Measurements from ENCODE around the gene PTCD2.

Gene PTCD2

DNA sequence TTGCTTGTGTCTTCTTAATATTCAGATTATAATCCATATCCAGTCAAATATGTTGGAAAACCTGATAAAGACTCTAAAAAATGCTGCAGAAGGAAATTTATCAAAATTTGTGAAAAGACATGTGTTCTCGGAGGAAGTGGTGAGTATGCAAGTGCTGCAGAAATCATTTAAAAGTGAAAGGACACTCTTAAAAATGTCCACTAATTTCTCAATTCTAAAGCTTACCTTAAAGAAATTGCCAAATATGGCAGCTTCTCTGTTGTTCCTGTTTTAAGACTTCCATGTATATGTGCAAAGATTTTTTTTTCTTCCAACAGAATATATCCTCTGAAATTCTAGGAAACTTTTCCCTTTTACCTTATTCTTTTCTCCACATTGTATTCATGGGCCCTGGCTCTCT, 32.4 kb downstream of the PTCD2 start:
- DNase-seq: no peak

DNA sequence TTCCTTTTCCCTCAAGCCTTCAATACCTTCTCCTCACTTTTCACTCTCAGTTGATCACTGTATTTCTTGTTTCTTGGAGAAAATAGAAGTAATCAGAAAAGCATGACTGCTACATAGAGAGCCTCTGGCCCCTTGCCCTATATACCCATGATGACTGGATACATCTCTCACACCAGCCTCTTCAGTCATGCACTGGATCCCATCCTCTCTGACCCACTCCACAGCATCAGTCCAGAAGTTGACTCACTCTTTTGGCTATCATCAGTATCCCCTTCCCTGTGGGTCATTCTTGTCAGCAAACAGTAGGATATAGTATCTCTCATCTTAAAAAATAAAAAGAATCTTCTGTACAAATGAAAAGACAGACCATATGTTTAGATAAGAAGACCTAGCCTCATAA, 32.9 kb downstream of the PTCD2 start:
- DNase-seq: no peak

DNA sequence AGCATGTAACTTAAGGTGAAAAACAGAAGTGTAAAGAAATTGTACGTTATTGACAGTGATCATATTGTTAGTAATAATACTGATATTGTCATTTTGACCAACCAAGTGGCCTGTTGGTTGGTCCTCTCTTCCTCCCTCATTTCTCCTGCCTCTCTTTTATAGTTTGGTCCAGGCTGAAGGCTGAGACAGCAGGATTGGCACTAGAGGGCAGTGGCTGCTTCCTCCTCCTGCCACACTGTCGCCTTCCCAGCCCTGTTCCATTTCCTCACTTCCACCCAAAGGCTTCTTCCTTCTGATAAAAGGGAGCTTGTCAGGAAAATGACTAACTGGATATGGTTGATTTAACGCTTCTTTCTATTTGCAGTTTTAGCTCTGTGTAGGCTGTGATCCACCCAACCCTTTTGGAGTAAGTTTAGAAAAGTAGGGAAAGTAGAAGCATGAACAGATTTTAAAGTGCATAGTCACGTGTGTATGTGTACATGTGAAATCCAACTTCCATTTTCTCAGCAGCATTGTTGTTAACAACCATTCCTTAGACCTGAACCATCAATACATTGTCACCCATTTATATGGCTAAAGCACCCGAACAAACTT, 35.6 kb downstream of the PTCD2 start:
- DNase-seq: no peak

DNA sequence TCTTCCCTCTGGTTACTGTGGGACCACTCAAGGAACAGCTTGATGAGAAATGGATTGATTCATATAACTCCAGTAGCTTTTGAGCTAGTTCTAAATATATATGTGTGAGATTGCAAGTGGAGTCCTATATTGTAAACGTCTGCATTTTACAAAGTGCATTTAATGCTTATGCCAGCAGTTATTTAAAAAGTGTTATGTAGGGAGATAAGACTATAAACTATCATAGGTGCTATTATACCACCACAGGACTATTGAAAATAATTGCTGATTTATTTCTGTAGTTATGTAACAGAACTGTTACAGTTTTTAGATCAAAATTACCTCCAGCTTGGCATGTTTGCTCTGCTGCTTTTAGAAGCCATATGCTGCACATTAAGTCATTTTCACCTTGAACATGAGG, 36.2 kb downstream of the PTCD2 start:
- no peak for DNase-seq

DNA sequence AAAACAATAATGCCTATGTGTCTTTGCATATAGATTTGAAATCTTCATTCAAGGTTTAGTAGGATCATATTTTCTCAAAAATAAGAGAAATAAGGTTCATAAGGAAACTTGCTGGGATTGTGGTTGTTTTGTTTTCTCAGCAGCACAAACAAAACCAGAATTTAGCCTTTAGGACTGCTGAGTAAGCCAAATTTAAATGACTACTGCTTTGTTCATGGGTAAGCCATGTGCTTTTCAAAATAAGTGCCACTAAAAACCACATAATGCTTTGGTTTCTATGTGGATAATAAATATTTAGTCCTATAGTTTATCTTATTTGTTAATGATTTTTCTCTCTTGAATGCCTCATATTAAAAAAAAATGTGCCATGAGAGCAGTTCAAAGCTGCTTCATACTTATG, 38.8 kb downstream of the PTCD2 start:
- DNase-seq: no peak

DNA sequence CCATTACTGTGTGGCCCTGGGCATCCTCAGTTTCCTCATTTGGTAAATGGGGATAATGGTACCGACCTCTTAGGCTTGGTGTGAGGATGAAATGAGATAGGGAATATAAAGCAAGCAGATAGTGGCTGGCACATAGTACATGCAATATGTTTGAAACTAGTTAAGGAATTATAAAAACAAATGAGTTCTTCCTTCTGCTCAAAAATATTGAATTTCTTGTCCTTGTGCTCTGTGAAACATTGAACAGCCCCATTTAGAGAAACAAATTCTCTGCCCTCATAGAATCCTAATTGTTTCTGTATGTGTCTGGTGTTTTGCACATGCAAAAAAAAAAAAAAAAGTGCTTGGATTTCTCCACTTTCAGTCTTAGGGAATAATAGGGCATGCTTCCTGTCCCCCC, 39.7 kb downstream of the PTCD2 start:
- DNase-seq: no peak

DNA sequence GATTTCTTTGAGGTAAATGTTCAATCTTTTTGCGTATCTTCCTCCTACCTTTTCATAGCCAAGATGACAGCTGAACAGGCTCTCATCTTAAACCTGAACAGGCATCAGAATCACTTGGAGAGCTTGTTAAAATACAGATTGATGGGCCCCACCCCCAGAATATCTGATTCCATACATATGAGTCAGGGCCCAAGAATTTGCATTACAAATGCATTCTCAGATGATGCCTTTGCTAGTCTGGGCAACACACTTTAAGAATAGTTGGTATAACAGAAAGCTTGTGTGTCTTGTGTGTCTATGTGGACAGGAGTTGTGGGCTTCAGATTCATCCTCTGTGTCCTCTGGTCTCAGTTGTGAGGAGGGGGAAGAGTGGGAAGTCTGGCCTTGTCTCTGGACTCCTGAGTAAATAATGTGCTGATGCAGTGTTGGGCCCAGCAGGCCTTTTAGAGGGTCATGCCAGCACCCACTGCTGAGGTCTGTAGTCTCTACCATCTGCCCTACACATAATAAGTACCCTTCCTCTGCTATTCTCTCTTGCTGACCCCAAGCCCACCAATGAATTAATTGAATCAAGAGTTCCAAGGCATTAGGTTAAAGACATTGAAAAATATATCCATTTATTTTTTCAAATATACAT, 43.1 kb downstream of the PTCD2 start:
- no peak for DNase-seq

DNA sequence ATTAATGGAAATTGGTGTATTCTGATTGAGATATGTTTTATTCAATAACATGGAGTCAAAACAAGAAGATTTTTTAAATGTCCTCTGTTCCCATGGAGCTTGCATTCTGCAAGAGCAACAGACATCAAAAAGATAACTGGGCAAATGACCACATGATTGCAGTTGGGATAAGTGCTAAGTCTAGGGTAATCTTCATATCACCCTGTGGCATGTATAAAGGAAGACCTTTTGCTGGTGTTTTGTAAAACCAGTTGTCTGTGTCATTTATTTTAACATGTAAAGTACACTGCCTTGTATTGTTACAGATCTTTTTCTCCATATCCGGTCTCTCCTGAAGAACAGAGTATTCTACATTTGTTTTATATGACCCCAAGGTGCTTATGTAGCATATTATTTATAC, 44.0 kb downstream of the PTCD2 start:
- DNase-seq: no peak

DNA sequence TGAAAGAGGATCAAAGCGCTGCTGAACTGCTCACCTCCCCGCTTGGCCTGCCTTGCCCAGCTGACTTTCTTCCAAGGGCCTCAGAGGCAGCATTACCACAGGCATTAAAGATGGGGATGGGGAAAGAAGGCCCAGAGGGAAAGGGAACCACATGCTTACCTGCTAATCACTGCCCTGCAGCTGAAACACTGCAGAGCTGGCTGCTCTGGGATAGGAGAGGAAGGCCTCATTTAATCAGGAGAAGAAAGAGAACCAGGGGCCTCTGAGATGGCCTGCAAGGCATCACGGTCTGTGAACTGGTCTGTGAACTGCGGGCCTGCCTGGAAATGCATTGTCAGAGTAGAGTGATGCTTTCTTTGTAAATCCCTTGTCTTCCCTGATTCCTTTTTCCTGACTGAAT, 44.8 kb downstream of the PTCD2 start:
- no peak for DNase-seq

DNA sequence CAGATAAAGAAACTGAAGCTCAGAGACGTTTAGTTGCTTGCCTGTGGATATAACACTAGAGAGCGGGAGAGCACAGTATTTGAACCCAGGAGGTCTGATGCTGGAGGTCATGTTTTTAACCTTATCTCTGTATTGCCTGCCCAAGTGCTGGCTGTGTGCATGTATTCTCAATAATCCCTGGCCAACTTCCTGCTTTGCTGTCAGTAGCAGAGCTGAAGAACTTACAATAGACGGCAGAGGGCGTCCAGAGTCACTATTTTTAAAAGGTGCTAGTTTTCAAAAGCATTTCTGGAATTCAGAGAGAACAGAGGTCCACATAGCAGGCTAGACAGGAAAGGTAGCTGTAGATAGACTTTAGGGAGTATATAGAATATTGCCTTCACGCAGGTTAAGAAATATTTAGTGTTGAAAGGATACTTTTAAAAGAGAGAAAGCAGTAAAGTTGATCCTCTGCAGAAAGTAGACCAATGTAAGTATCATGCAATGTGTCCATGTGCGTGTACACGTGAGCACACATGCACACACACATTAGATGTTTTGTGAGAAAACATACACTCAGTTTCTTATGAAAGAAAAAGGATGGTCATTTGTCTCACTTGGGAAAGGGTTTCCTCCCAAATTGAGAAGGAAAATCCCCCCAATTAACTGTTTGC, 46.3 kb downstream of the PTCD2 start:
- DNase-seq: no peak

DNA sequence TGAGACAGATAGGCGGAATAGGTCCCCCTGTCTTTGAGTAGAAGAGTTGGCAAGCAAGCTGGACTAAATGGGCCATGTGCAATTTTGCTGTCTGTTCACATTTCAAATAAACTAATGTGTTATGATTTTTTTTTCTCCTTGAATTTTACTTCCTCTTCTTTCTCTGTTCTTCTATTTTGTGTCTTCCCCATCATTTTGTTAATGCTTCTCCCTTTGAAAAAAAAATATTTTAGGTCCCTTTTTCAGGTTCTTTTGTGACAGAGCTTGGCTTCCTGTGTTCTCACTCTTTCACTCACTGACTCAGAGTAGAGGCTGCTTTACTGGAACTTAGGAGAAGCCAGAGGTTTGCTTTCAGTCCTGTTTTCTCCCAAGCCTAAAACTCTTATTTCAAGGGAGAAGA, 48.1 kb downstream of the PTCD2 start:
- no peak for DNase-seq

DNA sequence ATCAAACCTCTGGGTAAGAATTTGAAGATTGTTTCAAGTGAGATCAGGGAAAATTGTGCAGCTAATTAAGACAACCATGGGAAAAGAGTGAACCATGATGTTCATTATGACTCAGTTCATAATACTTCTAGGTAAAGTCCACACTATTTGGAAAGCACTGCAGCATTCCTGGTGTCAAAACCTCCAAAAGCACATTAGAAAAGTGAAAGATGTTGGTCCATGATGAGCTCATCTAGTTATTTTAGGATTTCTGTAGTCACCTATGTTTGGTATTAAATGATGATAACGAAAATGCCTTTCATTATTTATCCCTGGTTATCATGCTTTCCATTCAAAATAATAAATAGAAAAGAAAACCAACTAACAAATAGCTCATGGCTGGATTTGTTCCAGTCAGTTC, 49.1 kb downstream of the PTCD2 start:
- DNase-seq: no peak

DNA sequence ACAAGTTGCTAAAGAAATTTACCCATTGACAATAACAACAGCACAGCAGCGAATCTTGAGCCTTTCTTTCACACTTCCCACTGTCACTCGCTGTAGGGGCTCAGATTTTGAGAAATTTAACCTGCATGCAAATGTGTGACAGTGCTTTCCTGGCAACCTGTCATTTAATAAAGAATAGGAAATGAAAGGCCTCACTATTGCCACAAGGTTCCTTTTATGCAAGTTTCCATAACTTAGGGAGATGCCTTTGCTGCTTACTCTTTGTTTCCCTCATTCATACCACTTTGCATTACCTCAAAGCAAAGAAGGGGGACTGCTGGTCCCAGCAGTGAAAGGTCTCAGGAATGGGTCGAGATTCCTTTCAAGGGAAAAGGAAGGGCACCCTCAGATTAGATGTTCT, 49.5 kb downstream of the PTCD2 start:
- no peak for DNase-seq

DNA sequence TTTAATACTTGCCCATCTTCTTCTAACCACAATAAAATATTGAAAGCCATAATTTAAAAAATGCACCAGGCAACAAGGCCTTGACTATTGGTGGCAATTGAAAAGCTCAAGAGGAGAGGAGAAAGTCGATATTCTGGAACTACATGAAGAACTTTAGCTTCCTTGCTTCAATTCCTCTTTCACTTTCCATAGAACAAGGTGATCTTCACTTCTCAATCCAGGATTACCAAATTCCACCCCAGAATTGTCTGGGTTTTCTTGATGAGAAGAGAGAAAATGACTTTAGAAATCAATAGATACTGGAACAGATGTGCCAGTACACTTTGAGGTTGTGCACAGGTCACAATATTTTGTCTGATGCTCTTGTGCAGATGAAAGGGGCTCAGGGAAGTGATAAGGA, 52.2 kb downstream of the PTCD2 start:
- DNase-seq: no peak

DNA sequence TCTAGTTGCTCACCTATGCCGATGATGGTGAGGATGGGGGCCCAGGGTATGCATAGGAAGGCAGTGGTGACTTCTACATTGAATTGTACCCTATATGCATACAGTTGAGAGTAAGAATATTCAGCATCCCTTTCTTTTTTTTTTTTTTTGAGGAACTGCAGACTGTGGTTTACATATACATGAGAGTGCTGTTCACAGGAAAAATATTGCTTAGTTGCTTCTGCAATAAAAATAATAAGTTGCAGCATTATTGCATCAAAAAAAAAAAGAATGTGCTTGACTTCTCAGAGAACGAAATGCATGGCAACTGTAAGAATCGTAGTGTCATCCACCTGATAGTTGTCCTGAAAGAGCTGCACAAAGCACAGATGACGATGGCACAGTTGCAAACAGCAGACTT, 52.8 kb downstream of the PTCD2 start:
- DNase-seq: no peak

DNA sequence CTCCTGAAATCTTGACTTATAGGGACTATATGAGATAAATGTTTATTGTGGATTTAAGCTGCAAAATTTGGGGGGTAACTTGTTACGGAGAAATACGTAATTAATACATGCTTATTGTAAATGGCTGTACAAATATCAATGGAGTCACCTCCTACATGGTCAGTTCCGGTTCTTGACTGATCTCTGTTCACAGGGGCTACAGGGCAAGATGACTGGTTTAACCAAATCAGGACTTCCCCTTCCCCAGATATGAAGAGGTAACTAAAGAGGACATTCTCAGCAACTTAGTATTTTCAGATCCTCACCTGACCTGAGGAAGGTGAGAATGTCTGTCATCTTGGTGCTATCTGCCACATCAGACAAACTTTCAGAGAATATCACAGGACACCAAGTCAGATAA, 54.7 kb downstream of the PTCD2 start:
- DNase-seq: no peak

DNA sequence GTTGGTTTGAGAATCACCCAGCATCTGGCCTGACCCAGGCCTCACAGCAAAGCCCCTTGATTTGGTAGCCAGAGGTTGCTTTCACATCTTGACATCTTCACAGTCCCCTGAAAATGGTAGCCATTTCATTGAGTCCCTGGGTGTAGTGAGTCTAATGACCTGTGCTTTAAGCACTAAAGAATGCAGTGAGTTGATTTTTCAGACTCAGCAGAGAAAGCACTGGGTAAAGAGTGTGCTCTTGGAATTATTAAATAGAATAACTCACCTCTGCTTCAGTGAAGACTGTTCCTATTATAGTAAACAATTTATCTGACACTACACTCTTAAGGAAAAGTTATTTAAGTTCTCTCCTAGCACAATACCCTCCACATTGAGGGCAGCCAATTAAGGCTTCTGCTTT, 56.2 kb downstream of the PTCD2 start:
- DNase-seq: no peak

DNA sequence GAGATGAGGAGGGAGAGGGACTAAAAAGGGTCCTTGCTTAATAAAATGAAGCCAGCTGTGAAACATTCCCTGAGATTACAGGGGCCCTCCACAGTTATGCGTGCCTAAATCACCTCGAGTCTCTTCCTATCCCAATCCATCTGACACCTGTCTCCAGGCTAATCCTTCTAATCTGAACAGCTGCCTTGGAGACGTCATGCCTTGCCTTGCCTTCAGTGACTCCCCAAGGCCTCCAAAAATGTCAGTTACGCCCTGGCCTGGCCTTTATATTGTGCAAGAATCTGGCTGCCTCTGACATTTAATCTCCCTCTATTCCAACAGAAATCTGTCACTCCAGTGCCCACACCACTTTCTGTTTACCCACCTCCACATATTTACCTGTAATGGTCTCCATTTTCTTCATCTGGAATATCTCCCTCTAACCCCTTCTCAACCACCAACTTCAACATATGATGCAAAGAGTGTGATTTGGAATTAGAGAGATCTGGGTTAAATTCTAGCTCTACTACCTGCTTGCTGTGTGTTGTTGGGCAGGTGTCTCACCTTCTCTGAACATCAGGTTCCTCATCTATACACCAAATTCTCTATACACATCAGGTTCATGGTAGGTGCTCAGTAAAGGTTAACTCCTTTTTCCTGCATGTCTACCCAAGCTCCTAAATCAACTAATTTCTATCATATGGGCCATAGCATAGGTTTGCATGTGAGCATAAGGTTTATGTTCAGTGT, 57.9 kb downstream of the PTCD2 start:
- DNase-seq: no peak

DNA sequence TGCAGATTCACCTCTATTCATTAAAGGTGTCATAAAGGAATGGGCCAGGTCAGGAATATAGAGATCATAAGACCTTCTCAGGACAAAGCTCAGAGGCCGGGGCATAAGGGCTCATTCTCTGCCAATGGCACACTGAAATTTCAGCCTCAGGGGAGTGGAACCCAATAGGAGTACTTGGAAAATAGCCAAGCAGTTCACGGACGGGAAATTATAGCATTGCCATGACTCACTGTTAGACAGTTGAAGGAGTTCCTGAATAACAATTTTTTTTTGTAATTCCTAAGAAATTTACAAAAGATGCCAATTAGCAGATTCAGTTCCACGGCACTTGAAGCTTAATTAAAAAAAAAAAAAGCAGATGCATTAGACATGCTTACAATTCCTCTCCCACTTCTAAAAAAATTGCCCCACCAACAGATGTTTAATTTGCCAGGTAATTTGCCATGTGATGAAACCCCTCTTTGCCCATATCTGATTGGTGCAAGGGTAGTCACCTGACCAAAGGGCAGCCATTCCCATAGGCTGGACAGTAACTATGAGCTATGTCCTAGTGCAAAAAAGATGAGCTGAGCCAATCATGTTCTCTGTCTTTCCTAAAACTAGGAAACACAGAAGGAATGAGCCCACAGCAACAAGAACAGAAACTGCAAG, 58.6 kb downstream of the PTCD2 start:
- DNase-seq: peak; percentile 44

DNA sequence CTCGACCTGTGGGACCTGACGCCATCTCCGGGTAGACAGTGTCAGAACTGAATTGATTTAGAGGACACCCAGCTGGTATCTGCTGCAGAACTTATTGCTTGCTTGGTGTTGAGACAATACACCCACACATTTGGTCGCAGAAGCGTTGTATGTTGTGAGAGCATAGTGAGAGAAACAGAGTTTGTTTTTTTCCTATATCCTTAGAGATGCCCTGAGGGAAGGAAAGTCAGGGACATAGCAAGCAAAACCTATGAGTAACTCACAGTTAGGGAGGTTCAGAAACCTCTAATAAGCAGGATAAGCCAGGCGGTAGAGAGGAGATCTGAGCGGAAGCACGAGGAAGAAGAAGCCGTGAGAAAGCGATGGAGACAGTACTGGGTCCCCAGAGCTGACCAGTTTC, 59.8 kb downstream of the PTCD2 start:
- DNase-seq: no peak

DNA sequence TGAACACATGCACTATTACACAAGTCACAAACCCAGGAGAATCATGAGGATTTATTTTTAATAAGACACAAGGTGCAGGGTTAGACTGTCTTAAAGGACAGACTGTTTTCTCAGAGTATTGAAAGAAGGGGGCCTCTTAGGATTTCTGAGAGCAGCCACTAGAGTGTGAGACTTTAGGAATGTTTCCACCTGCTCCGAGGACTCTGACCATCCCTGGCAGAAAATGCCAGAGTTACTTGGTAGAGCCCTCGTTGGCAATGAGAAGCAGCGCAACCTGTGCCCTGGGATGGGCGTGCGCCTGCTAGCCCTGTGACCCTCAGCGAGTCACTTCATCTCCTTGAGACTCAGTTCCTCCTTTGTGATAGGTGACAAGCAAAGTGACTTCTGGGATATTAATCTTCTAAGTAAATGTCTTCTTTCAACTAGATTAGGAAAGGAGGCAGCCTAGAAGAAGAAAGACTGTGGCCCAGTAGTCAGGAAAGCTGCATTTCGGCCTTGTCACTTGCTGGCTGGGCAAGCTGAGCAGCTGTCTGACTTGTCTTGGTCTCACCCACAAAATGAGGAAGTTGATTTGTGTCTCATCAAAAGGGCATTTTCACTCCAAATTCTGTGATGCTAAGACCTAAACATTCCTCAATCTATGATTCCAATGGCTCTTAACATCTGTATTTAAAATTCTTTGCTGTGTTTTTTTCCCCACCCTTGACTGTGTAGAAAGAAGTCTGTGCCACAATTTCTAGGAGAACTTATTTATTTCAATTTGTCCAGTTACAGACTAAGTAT, 60.5 kb downstream of the PTCD2 start:
- no peak for DNase-seq

DNA sequence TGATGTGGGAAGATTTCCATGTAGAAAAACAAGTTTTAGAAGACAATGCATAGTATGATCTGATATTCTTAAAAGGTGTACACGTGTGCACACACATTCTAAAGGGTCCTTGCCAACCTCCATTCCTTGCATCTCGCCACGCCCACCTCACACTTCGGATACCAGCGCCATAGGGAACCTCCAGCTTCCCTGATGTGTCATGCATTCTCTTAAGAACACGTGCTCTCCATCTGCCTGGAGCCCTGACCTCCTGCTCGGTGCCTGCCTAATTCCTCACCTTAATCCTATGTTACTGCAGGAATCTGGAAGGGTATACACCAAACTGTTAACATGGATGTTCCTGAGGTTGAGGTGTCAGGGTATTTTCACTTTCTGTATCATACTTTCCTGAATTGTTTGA, 63.1 kb downstream of the PTCD2 start:
- no peak for DNase-seq

DNA sequence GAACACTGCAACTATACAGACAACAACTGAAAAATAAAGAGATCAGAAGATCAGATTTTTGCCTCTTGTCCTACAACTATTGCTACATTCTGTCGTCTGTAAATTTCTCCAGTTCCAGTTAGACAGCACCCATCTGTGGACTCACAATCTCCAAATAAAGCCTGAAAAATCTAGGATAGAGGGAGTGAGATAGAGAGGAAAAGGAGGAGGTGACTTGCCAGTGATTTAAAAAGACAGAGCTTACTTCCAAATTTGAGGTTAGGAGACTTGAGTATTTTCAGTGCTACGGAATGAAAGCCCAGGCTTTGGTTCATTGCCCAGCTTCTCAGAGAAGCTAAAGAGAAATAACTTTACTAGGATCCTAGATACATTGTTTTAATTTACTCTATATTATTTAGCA, 63.6 kb downstream of the PTCD2 start:
- no peak for DNase-seq

Measured in NCI-H1105 (cell line).